NCI-H345 (cell line): ENCODE data around the gene PPFIBP2.

Experiments
- DNase-seq: peaks from one replicate; lab custom pipeline; 2025; lab: John Stamatoyannopoulos, UW

Gene PPFIBP2

DNA sequence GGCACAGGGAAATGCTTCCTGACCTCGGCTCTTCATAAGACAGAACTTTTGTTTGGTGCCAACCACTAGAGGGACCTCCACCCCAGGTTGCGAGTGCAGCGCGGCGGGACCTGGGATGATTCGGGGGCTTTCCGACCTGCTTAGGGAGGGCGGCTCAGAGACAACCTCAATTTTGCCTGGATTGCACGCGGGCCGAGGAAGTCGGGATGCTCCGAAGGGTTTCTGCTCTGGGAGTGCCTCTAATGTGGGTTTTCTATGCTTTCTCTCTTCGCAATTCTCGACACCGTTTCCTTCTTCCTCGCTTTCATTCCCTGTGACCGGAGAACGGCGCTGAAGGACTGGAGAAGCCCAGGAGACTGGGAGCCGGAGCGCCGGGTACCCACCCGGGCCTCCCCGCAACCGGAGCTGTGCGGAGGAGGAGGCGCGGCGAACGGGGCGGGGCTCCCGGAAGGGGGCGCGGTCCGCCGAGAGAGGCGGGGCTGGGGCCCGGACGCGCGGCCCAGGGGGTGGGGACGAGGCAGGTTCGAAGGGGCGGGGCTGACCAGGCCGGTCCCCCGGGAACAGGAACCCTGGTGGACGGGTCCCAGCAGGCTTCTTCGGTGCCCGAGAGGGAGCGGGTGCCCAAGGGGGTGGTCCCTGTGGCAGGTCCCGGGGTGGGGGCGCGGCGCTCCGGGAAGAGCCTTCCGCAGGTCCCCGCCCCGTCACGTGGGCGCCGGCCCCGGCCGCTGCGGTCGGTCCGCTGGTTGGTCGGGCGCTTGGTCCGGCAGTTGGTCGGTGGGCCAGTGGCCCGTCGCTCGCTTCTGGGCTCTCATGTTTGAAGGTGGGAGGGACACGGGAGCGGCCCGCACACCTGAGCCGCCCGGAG lies at the start of gene PPFIBP2:
Gene PPFIBP2 (plus strand): TSS at position 766 of the 865 bp plus-strand sequence. CDS start 35,477 bp downstream, outside the sequence.
- DNase-seq, result peak; percentile 81

DNA sequence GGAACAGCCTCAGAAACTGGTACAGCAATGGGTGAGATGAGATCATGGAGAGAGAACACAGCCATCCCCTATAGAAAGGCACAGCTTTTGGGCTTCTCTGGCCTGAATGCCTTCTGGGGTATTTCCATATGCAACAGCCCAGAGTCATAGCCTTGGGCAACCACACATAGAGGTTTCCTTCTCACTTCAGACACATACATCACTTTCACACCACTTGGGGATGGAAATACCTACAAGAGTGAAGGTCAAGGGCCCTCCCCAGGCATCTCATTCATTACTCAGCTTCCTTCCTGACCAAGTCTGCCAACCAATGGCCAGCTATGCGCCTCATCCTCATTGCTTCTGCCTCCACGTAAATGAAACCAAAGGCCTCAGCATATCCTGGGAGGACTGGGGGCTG lies 46.1 kb upstream of the PPFIBP2 start:
- no peak for DNase-seq

DNA sequence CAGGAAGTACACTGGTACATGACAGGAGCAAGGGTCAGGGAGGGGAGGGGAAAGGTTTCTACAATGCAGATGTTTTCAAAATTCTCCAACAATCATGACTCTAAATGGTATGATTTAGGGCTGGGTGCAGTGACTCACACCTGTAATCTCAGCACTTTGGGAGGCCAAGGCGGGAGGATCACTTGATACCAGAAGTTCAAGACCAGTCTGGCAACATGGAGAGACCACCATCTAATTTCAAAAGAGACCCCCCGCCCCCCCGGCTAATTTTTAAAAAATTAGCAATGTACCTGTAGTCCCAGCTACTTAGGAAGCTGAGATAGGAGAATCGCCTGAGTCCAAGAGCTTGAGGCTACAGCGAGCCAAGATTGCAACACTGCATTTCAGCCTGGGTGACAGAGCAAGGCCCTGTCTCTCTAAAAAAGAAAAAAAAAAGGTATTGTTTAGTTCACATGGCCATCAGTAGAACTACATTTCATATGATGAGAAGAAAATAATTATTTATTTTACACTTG lies 44.4 kb upstream of the PPFIBP2 start:
- no peak for DNase-seq

DNA sequence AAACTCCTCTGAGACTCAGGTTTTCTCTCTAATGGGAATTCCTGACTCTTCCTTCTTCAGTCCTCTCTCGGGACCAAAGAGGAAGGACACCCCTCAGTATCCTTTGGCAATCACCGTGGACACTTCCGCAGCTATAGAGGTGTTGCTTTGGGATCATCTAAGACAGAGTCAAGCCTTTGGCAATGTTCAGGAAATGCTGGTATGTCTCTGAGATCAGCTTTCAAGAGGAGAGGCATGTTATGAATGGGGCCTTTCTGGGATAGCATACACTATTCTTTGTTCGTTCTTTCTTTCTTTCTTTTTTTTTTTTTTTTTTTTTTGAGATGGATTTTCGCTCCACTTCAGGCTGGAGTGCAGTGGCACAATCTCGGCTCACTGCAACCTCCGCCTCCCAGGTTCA lies 42.7 kb upstream of the PPFIBP2 start:
- no peak for DNase-seq

DNA sequence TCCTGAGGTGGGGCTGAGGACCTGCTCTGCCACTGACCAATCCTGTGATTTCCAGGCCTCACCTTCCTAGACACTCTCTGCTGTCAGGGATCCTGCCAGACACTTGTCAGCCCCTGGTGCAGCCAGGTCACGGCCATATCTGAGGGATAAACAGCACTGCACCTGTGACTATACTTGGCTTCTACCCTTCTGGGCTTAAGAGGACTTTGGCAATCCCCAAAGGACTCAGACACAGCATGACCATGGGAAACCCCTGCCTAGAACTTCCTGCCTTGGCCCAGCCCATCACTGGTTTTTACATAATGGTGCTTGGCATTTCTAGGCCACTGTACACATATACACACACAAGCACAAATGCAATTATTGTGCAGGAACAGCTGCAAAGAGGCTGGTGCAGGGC lies 40.1 kb upstream of the PPFIBP2 start:
- no peak for DNase-seq

DNA sequence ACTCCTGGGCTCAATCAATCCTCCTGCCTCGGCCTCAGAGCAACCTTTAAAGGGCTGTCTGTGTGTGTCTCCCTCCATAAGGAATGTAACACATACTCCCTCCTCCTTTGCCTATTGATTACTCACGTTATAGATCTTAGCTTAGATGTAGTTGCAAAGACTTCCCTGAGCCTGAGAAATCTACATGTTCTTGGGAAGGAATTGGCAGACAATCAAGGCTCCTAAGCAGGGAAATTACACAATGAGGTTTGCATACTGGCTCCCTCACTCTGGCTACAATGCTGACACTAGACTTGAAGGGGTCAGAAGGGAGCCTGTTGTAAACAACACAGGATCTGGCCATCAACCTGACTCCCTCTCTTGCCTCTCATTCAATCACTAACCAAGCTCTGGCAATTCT lies 33.7 kb upstream of the PPFIBP2 start:
- no peak for DNase-seq

DNA sequence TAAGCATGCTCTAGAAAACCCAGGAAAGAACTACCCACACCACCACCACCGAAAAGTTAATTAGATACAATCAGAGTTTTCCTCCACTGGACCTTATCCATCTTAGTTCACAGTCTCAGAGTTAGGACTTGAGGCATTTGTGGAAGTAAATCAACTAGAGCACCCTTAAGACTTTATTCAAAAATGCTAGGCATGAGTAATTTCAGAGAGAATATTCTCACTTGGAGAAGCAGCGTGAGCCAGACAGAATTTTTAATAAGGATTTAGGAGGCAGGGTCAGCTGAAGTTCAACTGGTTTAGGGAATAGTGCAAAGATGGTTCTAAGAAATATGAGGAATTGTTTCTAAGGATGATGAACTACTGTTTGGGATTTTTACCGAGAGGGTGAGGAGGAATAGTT lies 29.7 kb upstream of the PPFIBP2 start:
- no peak for DNase-seq

DNA sequence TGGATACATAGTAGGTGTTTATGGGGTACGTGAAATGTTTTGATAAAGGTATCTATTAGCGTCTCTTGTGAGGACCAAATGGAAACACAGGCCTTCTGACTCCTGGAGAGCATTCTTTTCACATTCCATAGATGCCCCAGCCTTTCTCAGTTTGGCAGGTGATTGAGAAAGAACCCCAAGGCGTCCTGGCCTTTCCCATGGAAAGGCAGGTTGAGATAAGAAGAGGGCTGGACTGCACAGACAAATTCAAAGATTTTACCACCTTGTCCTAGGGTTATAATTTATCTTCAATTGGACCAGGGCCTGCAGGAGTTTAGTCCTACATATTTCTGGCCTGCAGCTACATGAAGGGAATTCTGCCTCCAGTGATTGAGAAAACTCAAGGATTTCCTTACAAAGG lies 29.2 kb upstream of the PPFIBP2 start:
- DNase-seq, result no peak

DNA sequence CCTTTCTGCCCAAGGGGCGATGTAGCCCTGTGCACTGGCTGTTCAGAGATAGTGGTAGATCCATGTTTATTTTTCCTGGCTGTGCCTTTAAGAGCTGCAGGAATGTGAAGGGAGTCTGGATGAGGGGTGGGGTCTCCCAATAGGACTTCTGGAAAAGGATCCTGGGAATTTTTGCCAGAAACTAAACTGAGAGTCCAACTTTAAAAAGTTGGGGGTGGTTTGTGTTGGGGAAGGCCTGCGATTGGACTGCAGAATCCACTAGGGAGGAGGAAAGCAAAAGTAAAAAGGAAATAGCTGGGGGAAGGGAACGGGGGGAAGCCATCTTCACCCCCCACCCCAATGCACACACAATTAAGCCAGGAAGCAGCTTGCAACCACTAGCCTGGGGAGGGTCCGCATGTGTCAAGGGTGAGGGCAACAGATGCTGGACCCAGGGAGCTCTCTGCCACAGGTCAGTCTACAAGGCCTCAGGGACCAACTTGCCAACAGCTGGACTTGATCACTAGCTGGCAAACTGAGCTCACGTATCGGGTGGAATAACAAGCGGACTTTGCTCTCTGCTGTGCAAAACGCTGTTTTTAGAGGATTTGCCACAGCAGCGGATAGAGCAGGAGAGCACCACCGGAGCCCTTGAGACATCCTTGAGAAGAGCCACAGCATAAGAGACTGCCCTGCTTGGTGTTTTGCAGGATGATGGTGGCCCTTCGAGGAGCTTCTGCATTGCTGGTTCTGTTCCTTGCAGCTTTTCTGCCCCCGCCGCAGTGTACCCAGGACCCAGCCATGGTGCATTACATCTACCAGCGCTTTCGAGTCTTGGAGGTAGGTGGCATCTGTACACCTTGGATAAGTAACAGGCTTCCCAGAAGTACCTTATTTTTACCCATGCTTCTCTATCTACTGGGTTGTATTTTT lies 28.4 kb upstream of the PPFIBP2 start, which contains the start of gene OLFML1:
Gene OLFML1 (plus strand): TSS at position 321 of the 912 bp plus-strand sequence. CDS start 370 bp downstream, at position 691.
- no peak for DNase-seq

DNA sequence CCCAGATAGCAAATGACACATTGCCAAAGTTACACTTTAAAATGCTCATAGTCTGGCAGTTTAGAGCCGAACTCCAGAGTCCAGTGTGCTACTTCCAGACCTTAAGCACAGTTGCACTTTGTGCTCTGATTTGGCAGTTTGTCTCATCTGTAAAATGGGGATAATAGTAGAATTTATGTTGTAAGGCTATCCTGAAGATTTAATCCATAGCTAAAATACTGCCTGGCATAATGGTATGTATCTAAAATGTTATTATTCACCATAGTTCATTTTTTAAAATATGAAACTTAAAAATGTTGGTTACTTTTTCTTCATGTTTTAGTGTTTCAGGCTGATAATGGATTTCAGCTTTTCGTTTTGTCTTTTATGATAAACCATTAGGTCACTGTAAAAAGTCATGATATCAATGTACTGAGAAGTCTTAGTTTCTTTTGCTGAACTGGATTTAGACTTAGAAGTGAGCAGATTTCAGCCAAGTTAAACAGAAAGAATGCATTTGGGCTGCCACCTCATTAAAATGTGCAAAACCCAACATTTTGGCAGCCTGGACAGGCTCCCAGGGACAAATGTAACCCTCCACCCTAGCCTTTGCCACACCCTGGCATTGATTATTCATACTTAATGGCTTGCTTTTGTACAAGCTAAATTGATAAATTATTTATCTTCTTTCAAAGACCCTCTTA lies 27.6 kb upstream of the PPFIBP2 start:
- DNase-seq, result no peak

DNA sequence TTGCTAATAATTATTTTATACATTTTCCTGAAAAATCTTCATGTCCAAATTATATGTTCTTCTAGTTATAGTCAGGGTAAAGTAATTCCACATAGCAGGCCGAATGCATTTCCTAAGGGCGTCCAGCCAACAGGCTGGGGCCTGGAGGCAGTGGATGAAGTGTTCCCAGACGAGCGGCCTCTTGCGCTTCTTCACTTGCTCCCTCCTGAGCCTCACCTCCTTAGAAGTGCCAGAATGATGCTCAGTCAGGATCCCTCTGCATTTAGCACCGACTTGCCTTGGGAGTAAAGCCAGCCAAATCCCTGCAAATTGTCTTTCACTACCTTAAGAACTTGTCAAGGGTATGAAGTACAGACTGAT lies 27.0 kb upstream of the PPFIBP2 start:
- DNase-seq, result no peak

DNA sequence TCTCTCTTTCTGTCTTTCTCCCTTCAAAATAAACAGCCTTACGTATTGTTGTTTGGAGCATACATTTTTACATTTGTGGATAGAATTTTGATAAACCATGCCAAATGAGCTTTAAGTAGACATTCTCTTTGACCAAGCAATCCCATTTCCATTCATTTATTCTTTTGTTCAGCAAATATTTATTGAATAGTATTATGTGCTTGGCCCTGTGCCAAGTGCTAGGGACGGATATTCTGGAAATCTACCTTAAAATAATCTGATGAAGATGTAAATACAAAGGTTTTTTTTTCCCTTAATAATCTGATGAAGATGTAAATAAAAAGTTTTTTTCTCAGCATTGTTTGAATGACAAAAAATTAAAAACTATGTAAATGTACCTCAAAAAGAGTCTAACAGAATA lies 26.4 kb upstream of the PPFIBP2 start:
- DNase-seq, result no peak

DNA sequence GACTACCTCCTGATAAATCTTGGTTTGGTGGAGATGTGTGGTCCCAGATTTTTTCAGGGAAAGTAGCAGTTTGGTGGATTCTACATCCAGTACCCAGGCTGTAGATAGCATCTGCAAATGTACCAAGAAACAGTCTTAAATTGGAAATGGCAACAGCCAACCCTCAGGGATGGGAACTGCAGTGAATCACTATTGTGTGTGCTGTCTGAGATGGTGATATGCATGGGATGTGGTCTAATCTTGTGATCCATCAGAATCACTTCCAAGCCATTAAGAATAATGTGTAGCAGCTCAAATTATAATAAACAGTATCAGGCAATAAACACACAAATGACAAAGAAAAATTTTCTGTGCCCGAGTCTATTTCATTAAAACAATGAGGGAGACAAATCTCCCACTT lies 25.1 kb upstream of the PPFIBP2 start:
- no peak for DNase-seq

DNA sequence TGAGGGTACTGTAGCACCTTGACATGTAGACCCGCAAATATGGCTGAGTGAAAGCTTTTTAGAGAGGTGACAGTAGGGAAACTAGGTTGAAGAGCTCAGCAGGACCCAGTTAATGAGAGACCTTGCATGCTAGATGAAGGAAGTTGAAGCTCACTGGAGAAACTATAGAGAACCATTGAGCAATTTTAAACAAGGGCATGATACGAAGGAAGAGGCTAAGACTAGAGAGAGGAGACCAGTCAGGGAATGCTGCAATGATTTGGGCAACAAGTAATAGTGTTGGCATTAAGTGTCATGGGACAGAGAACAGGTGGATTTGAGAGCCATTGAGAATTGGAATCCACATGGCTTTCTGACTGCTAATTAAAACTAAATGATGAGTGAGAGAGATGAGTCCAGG lies 24.4 kb upstream of the PPFIBP2 start:
- no peak for DNase-seq

DNA sequence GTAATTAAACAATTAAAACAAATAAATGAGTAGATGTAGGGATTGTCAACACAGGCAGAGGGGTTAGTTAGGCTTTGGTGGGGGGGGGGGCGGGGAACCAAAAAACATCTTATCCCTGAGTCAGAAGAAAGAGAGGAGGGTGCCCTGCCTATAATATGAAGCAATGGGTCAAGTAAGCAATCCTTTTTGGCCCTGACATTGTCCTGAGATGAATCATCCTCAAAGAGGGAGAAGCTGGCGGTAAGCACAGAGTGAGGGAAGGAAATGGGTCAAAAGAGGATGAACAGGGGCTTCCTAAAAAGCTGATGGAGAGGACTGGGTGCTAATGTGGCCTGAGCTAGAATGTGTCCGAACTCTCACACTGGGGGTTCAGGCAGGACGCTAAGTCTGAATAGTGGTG lies 23.7 kb upstream of the PPFIBP2 start:
- no peak for DNase-seq

DNA sequence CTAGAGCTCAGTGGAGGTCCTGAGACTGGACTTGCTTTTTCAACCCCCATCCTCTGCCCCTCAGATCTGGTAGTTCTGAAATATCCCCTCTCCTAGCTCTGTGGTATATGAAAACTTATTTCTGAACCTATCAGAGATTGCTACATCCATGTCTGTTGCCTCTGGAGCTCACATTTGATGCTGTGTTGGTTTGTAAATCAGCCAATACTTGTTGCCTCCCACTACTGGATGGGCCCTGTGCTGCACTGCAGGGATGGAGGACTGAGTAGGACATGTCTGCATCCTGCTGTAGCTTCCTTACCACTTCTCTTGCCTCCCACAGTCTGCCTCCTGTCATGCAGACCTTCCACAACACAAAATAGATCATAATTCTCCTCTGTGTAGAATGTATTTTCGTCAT lies 23.3 kb upstream of the PPFIBP2 start:
- DNase-seq, result no peak

DNA sequence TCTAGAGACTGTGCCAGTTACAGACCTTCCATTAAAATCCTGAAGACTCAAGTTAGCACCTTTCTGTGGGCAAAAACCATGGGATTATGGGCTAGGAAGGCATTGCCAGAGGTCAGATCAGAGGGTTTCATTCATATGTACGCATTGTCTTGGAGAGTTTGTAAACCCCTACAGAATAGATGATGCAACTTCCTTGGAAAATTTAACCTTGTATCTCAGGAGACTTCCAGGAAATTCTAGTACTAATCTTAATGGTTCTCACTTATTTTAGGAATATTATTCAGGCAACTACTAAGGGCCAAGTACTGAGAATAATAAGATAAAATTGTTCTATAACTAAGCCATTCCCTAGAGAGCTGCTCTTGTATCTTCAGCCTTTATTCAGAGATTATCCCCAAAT lies 21.5 kb upstream of the PPFIBP2 start:
- no peak for DNase-seq

DNA sequence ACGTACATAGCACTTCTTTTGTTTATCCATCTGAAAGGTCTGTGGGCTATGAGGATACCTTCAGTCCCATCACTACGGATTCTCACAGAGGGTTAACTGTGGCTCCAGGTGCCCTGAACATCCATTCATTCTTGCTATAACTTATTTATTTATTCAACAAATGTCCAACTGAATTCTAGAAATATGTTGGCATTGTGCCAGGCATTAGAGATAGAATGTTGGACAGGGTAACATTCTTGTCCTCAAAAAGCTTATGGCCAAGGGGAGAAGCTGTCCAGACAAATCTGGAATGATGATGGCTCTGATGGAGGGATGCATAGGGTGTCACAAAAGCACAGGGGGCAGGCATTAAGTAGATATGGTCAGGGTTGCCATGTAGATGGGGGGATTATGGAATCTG lies 20.1 kb upstream of the PPFIBP2 start:
- no peak for DNase-seq

DNA sequence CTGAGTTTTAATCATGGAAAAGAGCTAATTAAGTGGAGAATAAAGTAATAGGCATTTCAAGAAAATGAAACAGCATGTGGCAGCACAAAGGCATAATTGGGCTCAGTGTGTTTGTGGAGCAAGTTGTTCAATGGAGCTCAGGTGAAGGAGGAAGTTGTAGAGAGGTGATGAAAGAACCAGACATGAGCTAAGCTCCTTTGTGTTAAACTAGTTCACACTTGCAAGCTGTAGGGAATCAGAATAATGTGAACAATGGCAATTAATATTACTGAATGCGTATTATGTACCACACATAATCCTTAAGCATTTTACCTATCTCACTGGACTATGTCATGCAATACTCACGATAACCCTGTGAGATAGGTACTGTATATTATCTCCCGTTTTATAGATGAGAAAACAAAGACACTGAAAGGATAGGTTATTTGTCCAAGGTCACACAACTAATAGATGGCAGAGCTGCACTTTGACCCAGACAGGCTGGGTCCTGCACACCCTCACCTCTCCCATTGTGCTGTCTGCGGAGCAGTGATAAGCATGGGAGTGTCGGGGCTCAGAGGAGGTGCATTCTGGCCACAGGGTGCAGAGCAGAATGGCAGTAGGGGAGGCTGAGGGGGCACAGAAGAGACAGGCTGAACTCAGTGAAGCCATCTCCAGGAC lies 19.6 kb upstream of the PPFIBP2 start:
- DNase-seq, result no peak

DNA sequence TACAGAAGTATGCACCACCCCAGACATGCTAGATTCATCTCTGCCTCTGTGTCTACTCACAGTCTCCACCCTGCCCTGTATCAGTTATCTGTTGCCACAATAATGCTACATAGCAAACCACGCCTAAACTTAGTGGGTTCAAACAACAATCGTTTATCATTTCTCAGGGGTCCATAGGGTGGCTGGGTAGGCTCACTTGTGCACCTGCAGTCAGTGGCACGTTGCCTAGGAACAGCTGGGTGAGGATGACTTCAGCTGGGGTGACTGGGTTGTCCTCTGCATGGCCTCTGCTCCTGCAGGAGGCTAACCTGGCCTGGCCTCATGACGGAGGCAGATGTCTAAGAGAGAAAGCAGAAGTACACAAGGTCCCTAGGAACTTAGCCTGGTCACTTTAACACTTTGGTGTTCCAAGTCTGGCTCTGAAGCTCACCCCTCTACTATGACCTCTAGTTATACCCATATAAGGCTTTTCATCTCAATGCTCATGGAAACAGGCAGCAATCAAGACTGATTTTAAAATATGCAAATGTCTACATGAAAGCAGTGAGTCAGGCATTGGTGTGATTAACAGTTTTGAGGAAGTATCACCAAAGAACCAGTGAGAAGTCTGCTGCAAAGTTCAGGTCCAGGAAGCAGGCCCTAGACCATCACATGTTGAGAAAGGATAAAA lies 17.8 kb upstream of the PPFIBP2 start:
- DNase-seq, result no peak

DNA sequence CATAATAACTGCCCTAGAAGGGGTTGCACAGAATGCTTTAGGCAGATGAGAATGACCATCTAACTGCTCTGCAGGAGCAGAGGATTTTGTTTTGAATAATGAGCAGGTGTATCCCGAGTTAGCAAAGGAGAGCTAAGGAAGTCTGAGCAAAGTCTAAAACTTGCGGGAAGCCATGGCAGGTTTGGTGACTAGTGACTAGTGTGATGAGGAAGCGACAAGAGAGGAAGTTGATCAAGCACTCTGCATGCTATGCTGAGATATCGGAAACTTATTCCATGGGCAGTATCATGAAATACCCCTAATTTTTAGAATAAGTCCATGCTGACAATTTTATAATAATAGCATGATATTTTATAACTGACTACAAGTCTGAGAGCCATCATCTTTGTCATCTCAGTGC lies 15.6 kb upstream of the PPFIBP2 start:
- DNase-seq, result no peak
